HepG2 (cell line): ENCODE data around the gene IFT80. TPM values are rescaled to one million over a fixed set of nuclear protein-coding genes. Genes with fewer than 3 reads are reported as not detected.

Source experiments
- AGO2 ChIP-seq: fragments of 200-400 bp; formaldehyde crosslinking; optimal IDR thresholded peaks from 2 replicates; pipeline ENCODE3; 2017; ENCODE audit warnings: mild to moderate bottlenecking, low read depth, low read length, moderate library complexity
- CEBPB ChIP-seq: IDR thresholded peaks from 2 replicates; pipeline ENCODE4 v1.6.1; 2011; ENCODE audit warnings: low read depth, low read length, improper control_type of control experiment, borderline replicate concordance
- ELF3 ChIP-seq: IDR thresholded peaks from 2 replicates; pipeline ENCODE4 v1.6.1; 2016; ENCODE audit warnings: missing genetic modification reagents, missing compliant biosample characterization
- EP300 ChIP-seq, 3 experiments: sonication (generic) in 1 of 3; formaldehyde crosslinking in 1 of 3; IDR thresholded peaks; 2 replicates each; pipeline versions ENCODE4 v1.5.1 to v1.6.1; 2011 to 2020; ENCODE audit warnings: low read depth in 2 of 3, low read length in 2 of 3, borderline replicate concordance in 1 of 3, improper control_type of control experiment in 1 of 3, mild to moderate bottlenecking in 1 of 3, missing genetic modification reagents in 1 of 3, moderate library complexity in 1 of 3
- FOXJ3 ChIP-seq: sonication (generic); formaldehyde crosslinking; IDR thresholded peaks from 2 replicates; pipeline ENCODE4 v1.4.0; 2020; ENCODE audit warnings: missing genetic modification reagents, mild to moderate bottlenecking, borderline replicate concordance
- FOXO1 ChIP-seq: sonication (generic); formaldehyde crosslinking; IDR thresholded peaks from 2 replicates; pipeline ENCODE4 v1.4.0; 2020; ENCODE audit warnings: missing genetic modification reagents
- GATAD2A ChIP-seq: IDR thresholded peaks from 2 replicates; pipeline ENCODE4 v1.6.1; 2016
- GZF1 ChIP-seq: sonication (generic); formaldehyde crosslinking; IDR thresholded peaks from 2 replicates; pipeline ENCODE4 v1.5.1; 2020; ENCODE audit warnings: mild to moderate bottlenecking, missing genetic modification reagents
- HMG20A ChIP-seq: IDR thresholded peaks from 2 replicates; pipeline ENCODE4 v1.6.1; 2016; ENCODE audit warnings: borderline replicate concordance
- HNF4A ChIP-seq: sonication (generic); formaldehyde crosslinking; IDR thresholded peaks from 2 replicates; pipeline ENCODE4 v1.4.0; 2020; ENCODE audit warnings: missing genetic modification reagents
- HOXD1 ChIP-seq: sonication (generic); formaldehyde crosslinking; IDR thresholded peaks from 2 replicates; pipeline ENCODE4 v1.5.0; 2020; ENCODE audit warnings: missing genetic modification reagents
- NCOA2 ChIP-seq: sonication (generic); formaldehyde crosslinking; IDR thresholded peaks from 2 replicates; pipeline ENCODE4 v1.8.0; 2022; ENCODE audit warnings: inconsistent platforms
- NR2F6 ChIP-seq, 2 experiments: IDR thresholded peaks; 2 replicates each; pipeline ENCODE4 v1.6.1; 2016; ENCODE audit warnings: antibody characterized with exemption in 1 of 2, mild to moderate bottlenecking in 1 of 2
- POLR2G ChIP-seq: fragments of 200-400 bp; formaldehyde crosslinking; IDR thresholded peaks from 2 replicates; pipeline ENCODE4 v1.6.1; 2018; ENCODE audit warnings: mild to moderate bottlenecking, low read depth, low read length, moderate library complexity
- SOX13 ChIP-seq, 3 experiments: fragments of 450-650 bp in 1 of 3; sonication (generic) in 1 of 3; formaldehyde crosslinking in 1 of 3; IDR thresholded peaks in 2 of 3; conservative IDR thresholded peaks in 1 of 3; 2 replicates each; pipeline versions ENCODE4 v1.5.0 to v1.6.1; 2016 to 2020; ENCODE audit warnings: antibody characterized with exemption in 1 of 3, mild to moderate bottlenecking in 1 of 3, missing compliant biosample characterization in 1 of 3, missing genetic modification reagents in 1 of 3, moderate library complexity in 1 of 3
- SP140L ChIP-seq: sonication (generic); formaldehyde crosslinking; IDR thresholded peaks from 2 replicates; pipeline ENCODE4 v1.4.0; 2020; ENCODE audit warnings: missing genetic modification reagents, borderline replicate concordance
- ZBED4 ChIP-seq: sonication (generic); formaldehyde crosslinking; IDR thresholded peaks from 2 replicates; pipeline ENCODE4 v1.4.0; 2020; ENCODE audit warnings: missing genetic modification reagents, borderline replicate concordance
- ZFP1 ChIP-seq: IDR thresholded peaks from 2 replicates; pipeline ENCODE4 v1.6.1; 2016
- ZNF331 ChIP-seq: sonication (generic); formaldehyde crosslinking; IDR thresholded peaks from 2 replicates; pipeline ENCODE4 v1.4.0; 2020; ENCODE audit warnings: missing genetic modification reagents
- ZNF790 ChIP-seq: sonication (generic); formaldehyde crosslinking; IDR thresholded peaks from 2 replicates; pipeline ENCODE4 v1.8.0; 2022; ENCODE audit warnings: missing genetic modification reagents, mild to moderate bottlenecking, borderline replicate concordance
- polyA plus RNA-seq, 8 experiments: library from polyadenylated mRNA; depleted of rRNA in 3 of 8; stranded (reverse) in 7 of 8; unstranded in 1 of 8; fragments of >200 nt; fragmentation: Illumina TruSeq in 4 of 8; extraction: Trizol in 4 of 8; gene quantifications; 2 replicates each; pipeline versions ENCODE4 v1.2.1 to v1.2.3, GENCODE V29; 2011 to 2016; ENCODE audit warnings: low read depth in 4 of 8, missing spikeins in 1 of 8, mixed read lengths in 1 of 8; ENCODE audit not compliant: insufficient read depth in 1 of 8
- total RNA-seq, 5 experiments: library from RNA; depleted of rRNA; stranded (reverse); fragments of >200 nt; fragmentation: Illumina TruSeq; extraction: Trizol; gene quantifications; 2 replicates each; pipeline ENCODE4 v1.2.3, GENCODE V29; 2016; ENCODE audit warnings: low read depth in 1 of 5
- TF ChIP-seq, protein P1 (sequence below): IDR thresholded peaks from 2 replicates; pipeline ENCODE4 v1.6.1; 2016; ENCODE audit warnings: missing genetic modification reagents, missing compliant biosample characterization
- TF ChIP-seq, protein P2 (sequence below), 2 experiments: fragments of 450-650 bp in 1 of 2; sonication (generic) in 1 of 2; formaldehyde crosslinking; IDR thresholded peaks; 2 replicates each; pipeline versions ENCODE4 v1.5.0 to v1.8.0; 2020 to 2022; ENCODE audit warnings: mild to moderate bottlenecking in 1 of 2, missing genetic modification reagents in 1 of 2
- TF ChIP-seq, protein P3 (sequence below): sonication (generic); formaldehyde crosslinking; IDR thresholded peaks from 2 replicates; pipeline ENCODE4 v1.4.0; 2020; ENCODE audit warnings: missing genetic modification reagents

IFT80 gene
- total and polyA plus RNA-seq, 2 of the 13 experiments (the other 11 are each of a cell fraction or from before 2014, with no cell fraction given), result 11.4 to 15.7 TPM

DNA sequence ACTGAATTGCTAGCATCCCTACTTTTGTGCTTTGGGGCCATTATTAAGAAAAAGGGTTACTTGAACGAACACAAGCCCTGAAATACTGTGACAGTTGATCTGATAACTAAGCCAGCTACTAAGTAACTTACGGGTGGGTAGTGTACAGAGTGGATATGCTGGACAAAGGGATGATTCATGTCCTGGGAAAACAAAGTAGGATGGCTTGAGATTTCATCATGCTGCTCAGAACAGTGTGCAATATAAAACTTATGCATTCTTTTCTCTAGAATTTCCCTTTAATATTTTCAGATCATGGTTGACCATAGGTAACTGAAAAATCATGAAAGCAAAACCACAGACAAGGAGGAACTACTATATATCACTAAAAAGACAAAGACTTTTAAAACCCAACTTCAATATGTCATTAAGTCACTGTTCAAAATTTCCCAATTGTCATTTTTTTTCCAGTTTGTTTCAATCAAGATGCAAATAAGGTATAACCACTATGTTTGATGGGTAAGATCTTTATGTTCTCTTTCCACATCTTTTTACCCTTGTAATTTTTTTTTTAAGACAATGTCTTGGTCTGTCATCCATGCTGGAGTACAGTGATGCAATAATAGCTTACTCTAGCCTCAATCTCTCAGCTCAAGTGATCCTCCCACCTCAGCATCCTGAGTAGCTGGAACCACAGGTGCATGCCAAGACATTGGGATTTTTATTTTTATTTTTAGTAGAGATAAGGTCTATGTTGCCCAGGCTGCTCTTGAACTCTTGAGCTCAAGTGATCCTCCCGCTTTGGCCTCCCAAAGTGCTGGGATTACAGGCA lies 67.7 kb downstream of the IFT80 start (continued):
- peak; percentile 59; the same call in 1 of the 2 replicates for TF ChIP-seq HMG20A (CRISPR knock-in tag)
- TF ChIP-seq FOXJ3 (CRISPR knock-in tag), result peak; percentile 59; the same call in 1 of the 2 replicates
- TF ChIP-seq ZNF331 (CRISPR knock-in tag), result peak; percentile 40; the same call in 1 of the 2 replicates
- no peak for TF ChIP-seq POLR2G
- TF ChIP-seq EP300 (IDR thresholded peaks at IDR 0.05; ENCODE audit: low read depth in 2 of 2, low read length in 2 of 2), result peak in 1 of 2 experiments; percentile 73; a peak in 2 of 4 replicates
- peak; percentile 78 for TF ChIP-seq EP300 (CRISPR knock-in tag; IDR thresholded peaks at IDR 0.05; ENCODE audit: borderline replicate concordance)
- no peak for TF ChIP-seq NR2F6 (IDR thresholded peaks at IDR 0.05)
- peak; percentile 25; the same call in 1 of the 2 replicates for TF ChIP-seq NR2F6 (CRISPR knock-in tag; IDR thresholded peaks at IDR 0.05)
- no peak for TF ChIP-seq ZNF790 (CRISPR knock-in tag)
- TF ChIP-seq SP140L (CRISPR knock-in tag), result 0 out of 2 replicates have a peak, but pooled peaks have one; percentile 59
- no peak for TF ChIP-seq AGO2
- 0 out of 2 replicates have a peak, but pooled peaks have one; percentile 24 for TF ChIP-seq ELF3 (CRISPR knock-in tag)
- TF ChIP-seq, protein P1, sequence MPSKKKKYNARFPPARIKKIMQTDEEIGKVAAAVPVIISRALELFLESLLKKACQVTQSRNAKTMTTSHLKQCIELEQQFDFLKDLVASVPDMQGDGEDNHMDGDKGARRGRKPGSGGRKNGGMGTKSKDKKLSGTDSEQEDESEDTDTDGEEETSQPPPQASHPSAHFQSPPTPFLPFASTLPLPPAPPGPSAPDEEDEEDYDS (CRISPR knock-in tag), result peak; percentile 7; the same call in 1 of the 2 replicates
- TF ChIP-seq GZF1 (CRISPR knock-in tag), result peak; percentile 92
- TF ChIP-seq ZBED4, result no peak
- no peak for TF ChIP-seq SOX13 (IDR thresholded peaks at IDR 0.05)
- peak in 1 of 2 experiments; percentile 86; a peak in 2 of 4 replicates for TF ChIP-seq SOX13 (CRISPR knock-in tag; conservative IDR thresholded peaks at IDR 0.05 in 1 of 2, IDR thresholded peaks at IDR 0.05 in 1 of 2)
- TF ChIP-seq HOXD1 (CRISPR knock-in tag), result no peak
- peak; percentile 90; the same call in 1 of the 2 replicates for TF ChIP-seq ZFP1
- peak; percentile 44 for TF ChIP-seq NCOA2 (CRISPR knock-in tag)
- TF ChIP-seq CEBPB, result peak; percentile 87
- TF ChIP-seq, protein P2, sequence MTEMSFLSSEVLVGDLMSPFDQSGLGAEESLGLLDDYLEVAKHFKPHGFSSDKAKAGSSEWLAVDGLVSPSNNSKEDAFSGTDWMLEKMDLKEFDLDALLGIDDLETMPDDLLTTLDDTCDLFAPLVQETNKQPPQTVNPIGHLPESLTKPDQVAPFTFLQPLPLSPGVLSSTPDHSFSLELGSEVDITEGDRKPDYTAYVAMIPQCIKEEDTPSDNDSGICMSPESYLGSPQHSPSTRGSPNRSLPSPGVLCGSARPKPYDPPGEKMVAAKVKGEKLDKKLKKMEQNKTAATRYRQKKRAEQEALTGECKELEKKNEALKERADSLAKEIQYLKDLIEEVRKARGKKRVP (CRISPR knock-in tag; IDR thresholded peaks at IDR 0.05), result peak in 1 of 2 experiments; percentile 98; a peak in 2 of 4 replicates
- TF ChIP-seq, protein P3, sequence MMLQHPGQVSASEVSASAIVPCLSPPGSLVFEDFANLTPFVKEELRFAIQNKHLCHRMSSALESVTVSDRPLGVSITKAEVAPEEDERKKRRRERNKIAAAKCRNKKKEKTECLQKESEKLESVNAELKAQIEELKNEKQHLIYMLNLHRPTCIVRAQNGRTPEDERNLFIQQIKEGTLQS (CRISPR knock-in tag), result peak; percentile 82
- TF ChIP-seq GATAD2A (CRISPR knock-in tag), result peak; percentile 80
- TF ChIP-seq HNF4A (CRISPR knock-in tag), result 0 out of 2 replicates have a peak, but pooled peaks have one; percentile 17
- TF ChIP-seq FOXO1 (CRISPR knock-in tag), result peak; percentile 37; the same call in 1 of the 2 replicates
